Measurements from ENCODE around the gene TRDMT1. TPM values are rescaled to one million over a fixed set of nuclear protein-coding genes. Genes with fewer than 3 reads are reported as not detected.

TRDMT1 gene
- total RNA-seq, 2 donors from 2014 or later: 8.1 to 13.0 TPM

GRCh38 chr10:17113889-17114540, 87.5 kb downstream of the TRDMT1 start:
- no peak overlapping the region for H3K27ac ChIP-seq (ENCODE audit: low read depth, low read length)
- H3K9me3 ChIP-seq (ENCODE audit: control insufficient read depth, low read length): no peaks in the 10 kb centered on the region
- no peaks in the 10 kb centered on the region for H3K36me3 ChIP-seq (ENCODE audit: control insufficient read depth, insufficient read depth, low read length)
- H3K36me3 Mint-ChIP-seq (ENCODE audit: low read depth): no peaks in the 10 kb centered on the region
- H3K9ac ChIP-seq (ENCODE audit: extremely low read depth, low read length, poor library complexity, severe bottlenecking): no peak overlapping the region
- H3K9me3 Mint-ChIP-seq: no peaks in the 10 kb centered on the region
- peaks cover 6% of the 10 kb centered on the region for H3K4me1 ChIP-seq (ENCODE audit: control insufficient read depth, insufficient read depth, low read length)
- H3K4me3 Mint-ChIP-seq: no peak overlapping the region
- no peak for DNase-seq
- no peak overlapping the region for H3K27ac Mint-ChIP-seq
- TF ChIP-seq CTCF (conservative IDR thresholded peaks at IDR 0.05): no peak
- no peaks in the 10 kb centered on the region for H3K27me3 Mint-ChIP-seq (ENCODE audit: insufficient read depth)
- H3K4me1 Mint-ChIP-seq: peaks cover 22% of the 10 kb centered on the region
- no peaks in the 10 kb centered on the region for H3K27me3 ChIP-seq (ENCODE audit: control insufficient read depth, insufficient read depth, low read length, poor library complexity, severe bottlenecking)
- WGBS, 2 experiments (ENCODE audit: insufficient coverage in 1 of 2, insufficient read length in 1 of 2): 93 to 95% methylated on average over 7 of the region's 7 CpGs
- H3K4me3 ChIP-seq (ENCODE audit: low read length): no peak overlapping the region

- Histone ChIP-seq H3K27ac (ENCODE audit: low read depth, low read length) (no peak overlapping the region), H3K4me3 (ENCODE audit: low read length) (no peak overlapping the region), H3K36me3 (ENCODE audit: control insufficient read depth, insufficient read depth, low read length) (no peaks in the 10 kb centered on the region), H3K27me3 (ENCODE audit: control insufficient read depth, insufficient read depth, low read length, poor library complexity, severe bottlenecking) (no peaks in the 10 kb centered on the region), H3K9me3 (ENCODE audit: control insufficient read depth, low read length) (no peaks in the 10 kb centered on the region), H3K9ac (ENCODE audit: extremely low read depth, low read length, poor library complexity, severe bottlenecking) (no peak overlapping the region), H3K4me1 (ENCODE audit: control insufficient read depth, insufficient read depth, low read length) (peaks cover 6% of the 10 kb centered on the region)
- DNase-seq: no peak
- Mint-ChIP-seq H3K9me3 (no peaks in the 10 kb centered on the region), H3K27me3 (ENCODE audit: insufficient read depth) (no peaks in the 10 kb centered on the region), H3K4me3 (no peak overlapping the region), H3K36me3 (ENCODE audit: low read depth) (no peaks in the 10 kb centered on the region), H3K4me1 (peaks cover 21% of the 10 kb centered on the region), H3K27ac (no peak overlapping the region)
- 95 to 100% methylated on average over 2 to 4 of the region's 4 CpGs for WGBS, 2 experiments (ENCODE audit: insufficient coverage in 1 of 2, insufficient read length in 1 of 2)
- no peak for TF ChIP-seq CTCF (conservative IDR thresholded peaks at IDR 0.05)
Measured at GRCh38 chr10:17113346-17113745, 88.1 kb downstream of the TRDMT1 start.

GRCh38 chr10:17112566-17112965, 88.9 kb downstream of the TRDMT1 start:
- peaks cover 13% of the 10 kb centered on the region for H3K4me1 Mint-ChIP-seq
- Histone ChIP-seq H3K9ac (ENCODE audit: extremely low read depth, low read length, poor library complexity, severe bottlenecking) (no peak overlapping the region), H3K4me3 (ENCODE audit: low read length) (no peak overlapping the region), H3K36me3 (ENCODE audit: control insufficient read depth, insufficient read depth, low read length) (no peaks in the 10 kb centered on the region), H3K4me1 (ENCODE audit: control insufficient read depth, insufficient read depth, low read length) (peaks cover 3% of the 10 kb centered on the region), H3K27ac (ENCODE audit: low read depth, low read length) (no peak overlapping the region), H3K9me3 (ENCODE audit: control insufficient read depth, low read length) (no peaks in the 10 kb centered on the region), H3K27me3 (ENCODE audit: control insufficient read depth, insufficient read depth, low read length, poor library complexity, severe bottlenecking) (no peaks in the 10 kb centered on the region)
- no peaks in the 10 kb centered on the region for H3K27me3 Mint-ChIP-seq (ENCODE audit: insufficient read depth)
- 81% methylated on average over 2 of the region's 3 CpGs; no CpG with 5 or more reads in 1 of the 2 experiments for WGBS, 2 experiments (ENCODE audit: insufficient coverage in 1 of 2, insufficient read length in 1 of 2)
- no peak for DNase-seq
- H3K9me3 Mint-ChIP-seq: no peaks in the 10 kb centered on the region
- H3K27ac Mint-ChIP-seq: no peak overlapping the region
- H3K36me3 Mint-ChIP-seq (ENCODE audit: low read depth): no peaks in the 10 kb centered on the region
- no peak for TF ChIP-seq CTCF (conservative IDR thresholded peaks at IDR 0.05)
- no peak overlapping the region for H3K4me3 Mint-ChIP-seq
